Lower leg skin (tissue), 4 donors: ENCODE results near the gene ELFN2. TPM values are rescaled to one million over a fixed set of nuclear protein-coding genes. Genes with fewer than 3 reads are reported as not detected.

Source experiments
- DNase-seq, 2 donors: peaks; one replicate each; pipeline ENCODE4 v3.0.0-alpha.2; 2019; ENCODE audit warnings: low spot score in 2 of 2
- H3K4me3 ChIP-seq: fragments of 200-600 bp; sonication (generic); 2 replicates; pipeline ENCODE4 v1.5.1; 2017; ENCODE audit warnings: mild to moderate bottlenecking, low read depth; ENCODE audit not compliant: poor library complexity, severe bottlenecking
- CTCF ChIP-seq, 3 donors: fragments of 450-650 bp; IDR thresholded peaks; one replicate each; pipeline ENCODE4 v1.5.1; 2016; ENCODE audit warnings: antibody characterized with exemption in 3 of 3, mild to moderate bottlenecking in 3 of 3, moderate library complexity in 2 of 3
- POLR2A ChIP-seq, 2 donors: fragments of 450-650 bp; IDR thresholded peaks; one replicate each; pipeline ENCODE4 v1.6.1; 2016 to 2017; ENCODE audit warnings: antibody characterized with exemption in 2 of 2, mild to moderate bottlenecking in 1 of 2, moderate library complexity in 1 of 2
- WGBS, 2 donors: methylation state at CpG; one replicate each; pipeline ENCODE4 v1.1.5; 2018; 5-methylcytosine and 5-hydroxymethylcytosine counted together
- intact Hi-C: fragments of 100-400 bp; cut with DNase I; formaldehyde crosslinking; loops from one replicate; pipeline ENCODE4 v1.15.0; 2023; ENCODE audit warnings: low total_unique reads
- total RNA-seq, 4 donors: library from RNA; depleted of rRNA; stranded (reverse); fragments of >200 nt; gene quantifications; one replicate each; pipeline ENCODE4 v1.1.0, GENCODE V29; 2016

Gene ELFN2
- total RNA-seq, 4 donors from 2014 or later = 0.26 to 1.5 (median 0.82) TPM

- WGBS, 2 donors = 70 to 78% methylated on average over 2 of the region's 2 CpGs
- intact Hi-C loops = no loop called here
- no peak for DNase-seq
- no peak overlapping the region for H3K4me3 ChIP-seq
- no peak for TF ChIP-seq POLR2A (IDR thresholded peaks at IDR 0.05)
- no peak for TF ChIP-seq CTCF (IDR thresholded peaks at IDR 0.05)
Measured at GRCh38 chr22:37442537-37442936, 15.3 kb upstream of the ELFN2 start.

- intact Hi-C loops = no loop called here
- TF ChIP-seq POLR2A (IDR thresholded peaks at IDR 0.05) = no peak
- TF ChIP-seq CTCF (IDR thresholded peaks at IDR 0.05) = no peak
- 74 to 75% methylated on average over 8 of the region's 8 CpGs for WGBS, 2 donors
- H3K4me3 ChIP-seq = no peak overlapping the region
- DNase-seq = no peak
Measured at GRCh38 chr22:37442135-37442534, 14.9 kb upstream of the ELFN2 start.

- WGBS, 2 donors = 90 to 92% methylated on average over 4 of the region's 4 CpGs
- no peak for TF ChIP-seq POLR2A (IDR thresholded peaks at IDR 0.05)
- no peak for TF ChIP-seq CTCF (IDR thresholded peaks at IDR 0.05)
- intact Hi-C loops = no loop called here
Measured at GRCh38 chr22:37440875-37441274, 13.6 kb upstream of the ELFN2 start.

GRCh38 chr22:37439347-37439746 lies 12.1 kb upstream of the ELFN2 start:
- no peak overlapping the region for H3K4me3 ChIP-seq
- no peak for DNase-seq
- TF ChIP-seq POLR2A (IDR thresholded peaks at IDR 0.05) (no peak), CTCF (IDR thresholded peaks at IDR 0.05) (no peak)
- intact Hi-C loops = no loop called here
- 84% methylated on average over 5 of the region's 5 CpGs for WGBS, 2 donors

More at GRCh38 chr22:37440875-37441274, 13.6 kb upstream of the ELFN2 start:
- no peak for DNase-seq
- H3K4me3 ChIP-seq = no peak overlapping the region

- intact Hi-C loops = no loop called here
- TF ChIP-seq CTCF (IDR thresholded peaks at IDR 0.05) (no peak), POLR2A (IDR thresholded peaks at IDR 0.05) (no peak)
- no peak overlapping the region for H3K4me3 ChIP-seq
- 90 to 96% methylated on average over 5 of the region's 5 CpGs for WGBS, 2 donors
- no peak for DNase-seq
Measured at GRCh38 chr22:37435970-37436603, 8.8 kb upstream of the ELFN2 start.

- intact Hi-C loops = no loop called here
- H3K4me3 ChIP-seq = no peak overlapping the region
- TF ChIP-seq CTCF (IDR thresholded peaks at IDR 0.05) (no peak), POLR2A (IDR thresholded peaks at IDR 0.05) (no peak)
- WGBS, 2 donors = 40 to 41% methylated on average over 11 of the region's 11 CpGs
- no peak for DNase-seq
Measured at GRCh38 chr22:37433786-37434185, 6.5 kb upstream of the ELFN2 start.
